AG09319 (cell line): ENCODE data around the gene TEDC1.

Experiments
- DNase-seq: peaks from one replicate; pipeline ENCODE4 v3.0.0-alpha.2; 2010; ENCODE audit warnings: low read depth; ENCODE audit errors: extremely low read depth
- TF ChIP-seq, protein P1 (sequence below): IDR thresholded peaks from 2 replicates; pipeline ENCODE4 v1.5.1; 2011; ENCODE audit warnings: low read depth, mild to moderate bottlenecking, inconsistent platforms, low read length, moderate library complexity

The TEDC1 gene

GRCh38 chr14:105446971-105447370 lies 44.1 kb upstream of the TEDC1 start:
- DNase-seq, result no peak
- TF ChIP-seq, protein P1, sequence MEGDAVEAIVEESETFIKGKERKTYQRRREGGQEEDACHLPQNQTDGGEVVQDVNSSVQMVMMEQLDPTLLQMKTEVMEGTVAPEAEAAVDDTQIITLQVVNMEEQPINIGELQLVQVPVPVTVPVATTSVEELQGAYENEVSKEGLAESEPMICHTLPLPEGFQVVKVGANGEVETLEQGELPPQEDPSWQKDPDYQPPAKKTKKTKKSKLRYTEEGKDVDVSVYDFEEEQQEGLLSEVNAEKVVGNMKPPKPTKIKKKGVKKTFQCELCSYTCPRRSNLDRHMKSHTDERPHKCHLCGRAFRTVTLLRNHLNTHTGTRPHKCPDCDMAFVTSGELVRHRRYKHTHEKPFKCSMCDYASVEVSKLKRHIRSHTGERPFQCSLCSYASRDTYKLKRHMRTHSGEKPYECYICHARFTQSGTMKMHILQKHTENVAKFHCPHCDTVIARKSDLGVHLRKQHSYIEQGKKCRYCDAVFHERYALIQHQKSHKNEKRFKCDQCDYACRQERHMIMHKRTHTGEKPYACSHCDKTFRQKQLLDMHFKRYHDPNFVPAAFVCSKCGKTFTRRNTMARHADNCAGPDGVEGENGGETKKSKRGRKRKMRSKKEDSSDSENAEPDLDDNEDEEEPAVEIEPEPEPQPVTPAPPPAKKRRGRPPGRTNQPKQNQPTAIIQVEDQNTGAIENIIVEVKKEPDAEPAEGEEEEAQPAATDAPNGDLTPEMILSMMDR, result no peak

DNA sequence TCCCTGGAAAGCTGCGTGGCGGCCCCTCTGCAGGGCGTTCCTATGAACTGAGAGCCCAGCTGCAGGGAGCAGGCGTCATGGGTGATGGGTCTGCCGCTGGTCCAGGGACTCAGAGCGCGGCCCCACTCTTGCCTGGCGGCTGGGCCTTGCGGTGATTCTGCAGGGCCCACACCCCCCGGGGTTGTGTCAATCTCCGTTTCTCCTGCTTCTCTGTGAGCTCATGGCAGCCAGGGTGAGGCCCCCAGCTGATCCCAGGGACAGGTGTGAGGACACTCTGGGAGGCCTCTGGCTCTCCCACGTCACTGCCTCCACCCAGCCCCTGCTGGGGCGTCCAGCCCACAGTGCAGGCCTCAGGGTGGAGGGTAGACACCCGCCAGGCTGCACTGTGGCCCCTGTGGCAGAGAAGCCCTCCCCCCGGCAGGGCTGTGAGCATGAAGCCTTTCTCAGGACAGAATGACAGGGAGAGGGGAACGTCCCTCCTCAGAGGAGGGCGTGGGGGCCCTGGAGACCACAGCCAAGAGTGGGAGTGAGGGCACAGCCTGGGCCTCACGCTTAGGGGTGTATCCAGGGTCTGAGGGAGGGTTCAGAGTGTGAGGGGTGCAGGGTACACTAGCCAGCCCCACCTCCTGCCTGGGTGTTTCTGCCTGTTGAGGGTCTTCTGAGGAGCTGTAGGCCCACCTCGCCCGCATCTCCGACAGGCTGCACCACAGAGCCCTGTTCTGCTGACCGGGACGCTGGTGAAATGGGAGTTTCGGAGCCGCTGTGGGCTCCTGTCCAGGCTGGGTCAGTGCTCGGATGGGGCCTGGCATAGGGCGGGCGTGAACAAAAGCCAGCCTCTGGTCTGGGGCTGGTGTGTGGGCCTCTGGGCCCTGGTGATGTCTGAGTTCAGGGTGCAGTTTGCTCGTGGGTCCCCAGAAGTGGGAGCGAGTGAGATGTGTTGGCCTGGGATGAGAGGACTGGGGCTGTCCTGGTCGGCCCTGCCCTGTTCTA lies 43.1 kb upstream of the TEDC1 start:
- TF ChIP-seq, protein P1, result no peak
- no peak for DNase-seq

DNA sequence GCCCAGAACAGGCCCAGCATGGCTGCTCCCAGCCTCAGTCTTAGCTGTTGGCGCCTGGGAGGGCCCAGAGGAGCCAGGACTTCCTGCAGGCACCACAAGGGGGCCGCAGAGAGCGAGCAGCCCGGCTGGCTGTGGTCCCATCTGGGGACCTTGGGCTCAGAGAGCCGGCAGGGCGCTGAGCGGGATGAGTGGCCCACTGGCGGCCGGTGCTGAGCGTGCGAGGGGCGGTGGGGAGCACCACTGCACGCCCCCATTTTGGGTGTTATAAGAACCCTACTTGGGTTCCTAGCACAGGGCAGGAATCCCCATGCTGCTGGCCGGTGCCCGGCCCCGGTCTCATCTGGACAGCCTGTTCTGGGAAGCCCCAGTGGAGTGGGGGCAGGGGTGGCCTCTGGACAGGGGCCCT lies 42.3 kb upstream of the TEDC1 start:
- no peak for DNase-seq
- TF ChIP-seq, protein P1, result peak; percentile 86

GRCh38 chr14:105449276-105450122 lies 41.5 kb upstream of the TEDC1 start:
- TF ChIP-seq, protein P1, result no peak
- DNase-seq, result no peak

DNA sequence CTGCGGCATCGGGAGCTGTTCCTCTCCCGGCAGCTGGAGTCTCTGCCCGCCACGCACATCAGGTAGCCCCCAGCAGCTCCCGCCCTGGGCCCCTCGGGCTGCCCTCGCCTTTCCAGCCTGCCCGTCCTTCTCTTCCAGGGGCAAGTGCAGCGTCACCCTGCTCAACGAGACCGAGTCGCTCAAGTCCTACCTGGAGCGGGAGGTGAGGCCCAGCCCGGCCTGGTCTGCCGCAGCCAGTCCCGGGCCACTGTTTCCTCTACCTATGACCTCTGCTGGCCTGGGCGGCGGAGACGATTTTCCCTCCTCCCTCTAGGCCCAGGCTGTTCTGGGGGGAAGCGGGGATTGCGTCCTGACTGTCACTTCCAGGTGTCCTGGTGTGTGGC lies 40.9 kb upstream of the TEDC1 start:
- TF ChIP-seq, protein P1, result no peak
- DNase-seq, result no peak

DNA sequence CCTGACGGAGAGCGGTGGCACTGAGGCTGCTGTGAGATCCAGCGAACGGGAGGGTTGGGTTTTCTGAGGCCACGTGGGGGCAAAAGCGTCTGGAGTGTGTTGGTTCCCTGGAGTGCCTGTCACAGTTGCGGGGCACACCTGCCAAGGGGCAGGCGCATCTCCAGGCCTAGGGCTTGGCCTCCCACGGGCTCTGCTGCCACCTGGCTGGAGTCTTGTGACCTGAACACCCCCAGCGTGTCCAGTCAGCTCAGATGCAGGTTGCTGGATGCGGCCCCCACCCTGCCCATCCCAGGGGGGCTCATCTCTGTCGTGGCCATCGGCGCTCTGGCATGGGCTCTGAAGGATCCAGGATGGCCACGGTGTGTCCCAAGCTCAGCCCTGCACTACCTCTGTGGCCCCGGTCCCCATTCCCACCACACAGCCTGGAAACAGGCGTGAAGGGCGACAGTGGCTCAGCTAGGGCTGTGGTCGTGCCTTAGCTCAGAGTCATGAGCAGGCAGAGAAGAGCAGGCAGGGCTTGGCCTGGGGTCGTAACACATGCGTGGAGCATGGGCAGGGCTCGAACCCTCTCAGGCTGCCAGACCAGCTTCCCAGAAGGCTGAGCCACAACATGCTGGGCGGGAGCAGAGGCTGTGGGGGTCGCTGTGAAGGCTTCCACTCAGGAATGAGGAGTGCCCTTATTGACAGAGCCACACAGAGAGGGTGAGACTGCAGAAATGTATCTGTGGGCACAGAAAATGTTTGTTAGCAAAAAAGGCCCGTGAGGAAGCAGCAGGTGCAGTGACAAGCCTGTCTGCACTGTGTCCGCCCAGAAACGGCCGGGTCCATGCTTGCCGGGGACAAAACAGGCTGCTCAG lies 40.0 kb upstream of the TEDC1 start:
- no peak for DNase-seq
- TF ChIP-seq, protein P1, result no peak
